GM18498 (cell line): ENCODE measurements around the gene ANKS1A.
A peak's percentile ranks its signal among the peaks of the same experiment; 100 is the strongest.
"Not testable (repeated sequence)": the region's sequence is repeated elsewhere in the genome, so short reads cannot be mapped to it uniquely, and the experiment has no call there.

Experiments
- ATAC-seq: cut with Tn5 transposase; IDR thresholded peaks from one replicate; pipeline ENCODE4 v1.9.1; 2021; ENCODE audit warnings: mild to moderate bottlenecking, moderate library complexity; ENCODE audit not compliant: unreplicated experiment

Gene ANKS1A

DNA sequence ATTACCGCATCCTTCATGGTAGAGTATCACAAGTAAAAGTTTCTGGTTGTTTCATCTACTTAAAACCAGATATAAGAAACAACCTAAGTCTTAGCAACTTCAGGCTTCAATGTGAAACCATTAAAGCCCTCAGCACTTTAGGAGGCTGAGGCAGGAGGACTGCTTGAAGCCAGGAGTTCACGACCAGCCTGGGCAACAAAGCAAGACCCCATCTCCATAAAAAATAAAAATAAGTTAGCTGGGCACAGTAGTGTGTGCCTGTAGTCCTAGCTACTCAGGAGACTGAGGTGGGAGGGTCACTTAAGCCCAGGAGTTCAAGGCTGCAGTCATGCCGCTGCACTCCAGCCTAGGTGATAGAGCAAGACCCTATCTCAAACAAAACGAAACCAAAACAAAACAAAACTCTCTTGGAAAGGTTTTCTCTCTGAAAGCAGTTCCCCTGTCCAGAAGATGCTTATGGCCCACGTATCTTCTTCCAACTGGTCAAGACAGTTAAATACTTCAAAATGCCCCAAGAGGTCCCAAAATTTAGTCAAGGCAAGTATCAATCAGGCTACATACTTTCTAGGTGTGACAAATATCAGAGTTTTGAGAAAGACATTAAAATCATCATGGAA, 11.1 kb upstream of the ANKS1A start:
- no peak for ATAC-seq

DNA sequence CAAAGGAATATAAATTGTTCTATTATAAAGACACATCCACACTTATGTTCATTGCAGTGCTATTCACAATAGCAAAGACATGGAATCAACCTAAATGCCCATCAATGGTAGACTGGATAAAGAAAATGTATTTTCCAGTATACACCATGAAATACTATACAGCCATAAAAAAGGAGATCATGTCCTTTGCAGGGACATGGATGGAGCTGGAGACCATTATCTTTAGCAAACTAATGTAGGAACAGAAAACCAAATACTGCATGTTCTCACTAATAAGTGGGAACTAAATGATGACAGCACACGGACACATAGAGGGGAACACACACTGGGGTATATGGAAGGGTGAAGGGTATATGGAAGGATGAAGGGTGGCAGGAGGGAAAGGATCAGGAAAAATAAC, 5.0 kb upstream of the ANKS1A start:
- ATAC-seq = not testable (repeated sequence)

DNA sequence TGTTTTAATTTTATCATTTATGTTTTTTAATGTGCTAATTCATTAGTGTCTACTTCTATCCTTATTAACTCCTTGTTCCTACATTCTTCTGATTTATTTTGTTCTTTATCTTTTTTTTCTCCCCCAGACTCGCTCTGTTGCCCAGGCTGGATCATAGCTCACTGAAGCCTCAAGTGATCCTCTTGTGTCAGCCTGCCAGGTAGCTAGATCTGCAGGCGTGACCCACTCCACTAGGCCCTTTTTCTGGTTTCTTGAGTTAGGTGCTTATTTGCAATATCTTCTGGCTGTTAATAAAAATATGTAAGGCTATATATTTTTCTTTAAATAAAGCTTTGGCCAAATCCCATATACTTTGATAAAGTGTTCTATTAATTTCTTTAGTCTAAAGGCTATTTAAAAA, 4.1 kb upstream of the ANKS1A start:
- no peak for ATAC-seq

DNA sequence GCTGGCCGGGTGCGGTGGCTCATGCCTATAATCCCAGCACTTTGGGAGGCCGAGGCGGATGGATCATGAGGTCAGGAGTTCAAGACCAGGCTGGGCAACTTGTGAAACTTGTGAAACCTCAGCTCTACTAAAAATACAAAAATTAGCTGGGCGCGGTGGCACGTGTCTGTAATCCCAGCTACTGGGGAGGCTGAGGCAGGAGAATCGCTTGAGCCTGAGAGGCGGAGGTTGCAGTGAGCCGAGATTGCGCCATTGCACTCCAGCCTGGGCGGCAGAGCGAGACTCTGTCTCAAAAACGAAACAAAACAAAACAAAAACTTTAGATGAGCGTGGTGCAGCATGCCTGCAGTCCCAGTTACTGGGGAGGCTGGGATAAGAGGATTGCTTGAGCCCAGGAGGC, 3.2 kb upstream of the ANKS1A start:
- not testable (repeated sequence) for ATAC-seq

DNA sequence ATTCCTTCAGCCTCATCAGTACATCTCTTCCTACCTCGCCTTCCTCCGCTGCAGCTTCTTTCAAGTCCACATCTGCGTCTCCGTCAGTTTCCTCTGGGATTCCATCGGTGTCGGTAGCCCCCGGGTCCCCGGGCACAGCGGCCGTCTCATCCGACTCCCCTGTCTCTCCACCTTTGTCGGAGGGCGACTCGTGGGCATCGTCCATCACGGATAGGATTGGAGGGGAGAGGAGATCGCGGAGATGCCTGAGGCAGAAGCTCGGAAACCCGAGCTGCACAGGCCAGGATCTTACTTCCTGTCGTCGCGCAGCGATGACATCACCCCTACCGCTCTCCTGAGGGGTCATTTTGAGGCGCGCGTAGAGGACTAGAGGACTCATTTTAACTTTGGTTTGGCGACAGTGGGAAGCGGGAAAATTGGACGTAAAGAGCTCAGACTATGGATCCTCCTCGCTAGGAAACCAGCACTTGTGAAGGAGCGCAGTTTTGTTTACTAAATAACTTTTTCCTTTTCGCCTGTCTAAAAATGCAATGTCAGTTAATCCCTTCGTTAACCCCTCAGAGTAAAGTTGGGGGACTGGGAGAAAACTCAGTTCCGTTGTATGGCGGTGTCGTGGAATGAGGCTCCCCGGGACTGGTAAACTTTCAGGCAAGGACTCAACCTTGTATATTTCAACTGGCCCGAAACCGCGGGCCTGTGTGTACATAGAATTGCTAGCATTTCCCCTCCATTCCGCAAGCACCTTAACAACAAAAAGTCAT, 1.1 kb upstream of the ANKS1A start, which contains the start of gene TAF11:
Gene TAF11, minus strand, starts transcription at position 290 of the 761 bp plus-strand sequence. Its CDS starts 85 bp downstream, at position 205.
- ATAC-seq = peak; percentile 80

DNA sequence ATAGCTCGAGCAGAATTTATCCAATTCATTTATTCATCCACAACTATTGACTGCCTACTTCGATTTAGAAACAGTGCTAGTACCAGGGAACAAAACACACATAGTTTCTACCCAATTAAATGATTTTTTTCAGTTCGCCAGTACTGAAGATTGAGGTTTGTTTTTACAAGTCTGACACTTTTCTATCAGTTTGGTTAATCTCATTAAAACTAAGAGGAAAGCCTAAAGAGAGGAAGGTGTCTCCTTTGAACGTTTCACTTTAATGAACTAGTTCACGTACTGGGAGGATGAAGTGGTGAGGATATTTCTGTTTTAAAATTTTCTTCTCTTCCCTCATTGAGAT, 570 bp upstream of the ANKS1A start:
- no peak for ATAC-seq

DNA sequence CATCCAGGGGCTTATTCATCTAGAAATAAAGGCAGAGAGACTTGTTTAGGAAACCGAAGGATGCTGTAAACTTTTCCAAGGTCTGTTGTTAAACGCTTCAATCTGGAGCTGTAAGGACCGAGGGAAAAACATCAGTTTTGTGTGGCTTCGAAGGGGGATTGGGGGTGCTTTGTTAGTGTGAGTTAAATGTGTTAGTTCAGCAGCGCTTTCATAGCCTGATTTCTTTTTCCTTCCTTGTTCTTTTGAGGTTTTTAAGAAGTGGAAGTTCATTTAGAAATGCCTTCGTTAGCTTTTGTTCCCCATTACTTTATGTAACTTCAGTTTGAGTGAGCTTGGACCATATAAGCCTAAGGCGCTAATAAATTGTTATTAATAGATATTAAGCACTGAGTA, 1.5 kb downstream of the ANKS1A start:
- no peak for ATAC-seq

DNA sequence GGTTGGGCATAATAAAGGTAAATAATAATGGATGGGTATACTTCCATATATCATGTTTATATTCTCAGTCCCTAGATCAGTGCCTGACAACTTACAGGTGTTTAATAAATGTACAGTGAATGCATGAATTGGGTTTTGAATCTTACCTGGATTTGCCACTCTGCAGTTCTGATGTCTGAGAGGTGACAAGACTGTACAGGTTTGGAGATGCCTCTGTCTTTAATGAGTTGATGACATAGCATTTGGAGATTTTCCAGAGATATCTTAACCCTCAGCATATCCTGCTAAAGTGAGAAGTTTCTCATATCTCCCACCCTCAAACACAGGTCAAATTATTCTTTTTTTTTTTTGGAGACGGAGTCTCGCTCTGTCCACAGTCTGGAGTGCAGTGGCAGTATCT, 2.2 kb downstream of the ANKS1A start:
- ATAC-seq = no peak

DNA sequence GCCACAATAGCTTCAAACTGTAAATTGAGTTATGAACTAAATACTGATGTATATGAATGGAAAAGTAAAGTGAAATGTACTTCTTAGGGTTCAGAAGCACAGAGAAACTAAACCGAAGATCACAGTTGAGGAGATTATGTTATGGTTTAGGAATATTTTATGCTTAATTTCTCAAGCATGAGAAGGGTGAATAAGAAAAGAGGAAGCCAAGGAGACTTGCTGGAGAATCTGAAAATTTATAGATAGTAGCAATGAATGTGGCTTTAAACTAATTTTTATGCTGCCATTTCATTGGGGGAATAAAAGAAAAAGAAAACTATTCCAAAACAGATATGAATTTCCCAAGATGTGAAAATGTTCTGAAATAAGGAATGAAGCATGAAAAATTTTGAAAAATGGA, 5.6 kb downstream of the ANKS1A start:
- no peak for ATAC-seq

DNA sequence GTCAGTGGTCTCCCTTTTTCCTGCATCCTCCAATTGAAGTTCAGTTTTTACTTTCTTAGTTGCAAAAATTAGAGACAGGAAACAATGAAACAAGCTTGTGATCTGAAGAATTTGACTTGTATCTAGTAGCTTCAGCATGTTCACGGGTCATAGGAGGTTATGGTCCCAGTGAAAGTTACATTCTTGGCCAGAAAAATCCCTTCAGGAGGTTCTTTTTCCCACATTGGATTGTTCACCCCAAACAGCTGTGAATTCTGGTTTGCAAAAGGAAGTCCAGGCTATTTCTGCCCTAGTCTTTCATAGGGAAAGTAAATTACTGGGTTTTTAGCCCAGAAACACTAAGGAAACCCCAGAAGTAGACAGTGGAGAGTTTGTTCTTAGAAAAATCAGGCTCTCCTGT, 8.1 kb downstream of the ANKS1A start:
- no peak for ATAC-seq

DNA sequence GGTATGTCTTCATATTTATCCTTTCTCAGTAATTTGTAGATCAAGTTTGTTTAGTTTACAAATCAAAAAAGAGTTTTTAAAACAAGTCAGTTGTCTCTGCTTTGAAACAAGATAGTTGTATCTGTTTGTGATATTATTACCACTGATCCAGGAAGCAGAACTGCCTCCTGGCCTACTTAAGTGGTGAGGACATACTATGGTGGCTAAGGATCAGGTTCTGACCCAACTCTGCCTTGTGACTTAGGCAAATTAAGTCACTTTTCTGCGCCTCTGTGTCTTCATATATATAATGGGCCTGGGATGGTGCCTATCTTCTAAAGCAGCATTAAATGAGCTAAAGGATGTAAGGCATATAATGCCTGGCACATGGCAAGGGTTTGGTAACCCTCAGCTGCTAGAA, 8.7 kb downstream of the ANKS1A start:
- ATAC-seq = no peak

DNA sequence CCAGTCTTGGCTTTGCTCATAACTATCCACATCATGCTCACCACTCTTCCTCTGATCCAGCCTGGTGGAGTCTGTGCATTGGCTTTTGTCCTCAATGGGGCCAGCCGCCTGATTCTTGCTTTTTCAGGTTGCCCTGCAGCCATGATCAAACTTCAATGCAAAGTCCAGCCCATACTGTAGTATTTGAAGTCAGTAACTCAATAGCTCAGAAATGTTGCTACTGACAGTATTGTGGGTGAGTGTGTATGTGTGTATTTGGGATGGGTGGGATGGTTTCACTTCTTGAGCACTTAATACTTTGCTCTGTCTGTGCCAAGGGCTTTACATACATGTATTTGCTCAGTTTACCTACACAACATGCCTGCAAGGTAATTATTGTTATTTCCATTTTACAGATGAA, 10.7 kb downstream of the ANKS1A start:
- ATAC-seq = not testable (repeated sequence)

DNA sequence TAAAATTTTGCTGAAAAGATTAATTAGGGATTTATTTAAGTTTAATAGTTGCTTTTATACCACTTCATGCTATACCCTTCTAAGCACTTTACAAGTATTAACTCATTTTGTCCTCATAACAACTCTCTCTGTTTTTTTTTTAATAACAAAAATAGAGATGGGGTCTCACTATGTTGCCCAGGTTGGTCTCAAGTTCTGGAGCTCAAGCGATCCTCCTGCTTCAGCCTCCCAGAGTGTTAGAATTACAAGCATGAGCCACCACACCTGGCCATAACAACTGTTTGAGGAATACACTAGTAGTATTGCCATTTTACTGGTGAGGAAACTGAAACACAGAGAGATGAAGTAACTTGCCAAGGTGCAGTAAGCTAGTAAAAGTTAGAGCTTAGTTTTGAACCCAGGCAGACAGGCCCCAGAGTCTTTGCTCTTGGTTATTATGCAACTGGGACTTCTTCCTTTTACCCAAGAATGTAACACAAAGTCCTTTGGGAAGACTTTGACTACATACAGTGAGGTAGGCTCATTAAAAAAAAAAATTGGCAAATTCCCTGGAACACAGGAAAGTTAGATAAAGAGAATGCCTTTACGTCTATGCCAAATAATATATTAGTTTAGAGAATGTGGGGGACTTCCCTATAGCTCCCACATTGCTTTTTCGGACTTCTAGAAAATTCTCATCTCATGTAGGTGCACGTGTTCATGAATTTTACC, 11.4 kb downstream of the ANKS1A start:
- no peak for ATAC-seq

DNA sequence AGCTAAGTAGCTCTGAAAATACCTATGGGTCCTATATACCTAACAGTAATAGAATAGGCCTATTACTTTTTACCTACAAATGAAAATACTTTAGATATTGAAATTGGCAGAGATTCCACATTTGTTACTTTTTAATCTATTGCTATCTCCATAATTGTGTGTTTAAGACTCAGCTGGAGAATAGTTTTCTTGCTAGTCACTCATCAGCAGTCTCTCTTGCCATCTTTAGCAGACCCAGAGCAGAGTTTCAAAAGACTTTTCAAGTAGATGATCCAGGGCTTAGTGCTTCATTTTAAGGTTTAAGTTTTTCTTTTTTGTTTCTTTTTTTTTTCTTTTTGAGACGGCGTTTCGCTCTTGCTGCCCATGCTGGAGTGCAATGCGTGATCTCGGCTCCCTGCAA, 12.9 kb downstream of the ANKS1A start:
- ATAC-seq = no peak

DNA sequence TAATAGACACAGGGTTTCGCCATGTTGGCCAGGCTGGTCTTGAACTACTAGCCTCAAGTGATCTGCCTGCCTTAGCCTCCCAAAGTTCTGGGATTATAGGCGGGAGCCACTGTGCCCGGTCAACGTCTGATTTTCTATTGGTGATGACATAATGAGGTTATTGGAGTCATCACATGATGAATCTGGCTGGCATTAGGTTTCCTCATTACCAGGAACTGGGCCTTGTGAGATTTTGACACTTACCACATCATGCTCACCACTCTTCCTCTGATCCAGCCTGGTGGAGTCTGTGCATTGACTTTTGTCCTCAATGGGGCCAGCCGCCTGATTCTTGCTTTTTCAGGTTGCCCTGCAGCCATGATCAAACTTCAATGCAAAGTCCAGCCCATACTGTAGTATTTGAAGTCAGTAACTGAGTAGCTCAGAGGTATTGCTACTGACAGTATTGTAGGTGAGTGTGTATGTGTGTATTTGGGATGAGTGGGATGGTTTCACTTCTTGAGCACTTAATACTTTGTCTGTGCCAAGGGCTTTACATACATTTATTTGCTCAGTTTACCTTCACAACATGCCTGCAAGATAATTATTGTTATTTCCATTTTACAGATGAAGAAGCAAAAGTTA, 16.0 kb downstream of the ANKS1A start:
- no peak for ATAC-seq

DNA sequence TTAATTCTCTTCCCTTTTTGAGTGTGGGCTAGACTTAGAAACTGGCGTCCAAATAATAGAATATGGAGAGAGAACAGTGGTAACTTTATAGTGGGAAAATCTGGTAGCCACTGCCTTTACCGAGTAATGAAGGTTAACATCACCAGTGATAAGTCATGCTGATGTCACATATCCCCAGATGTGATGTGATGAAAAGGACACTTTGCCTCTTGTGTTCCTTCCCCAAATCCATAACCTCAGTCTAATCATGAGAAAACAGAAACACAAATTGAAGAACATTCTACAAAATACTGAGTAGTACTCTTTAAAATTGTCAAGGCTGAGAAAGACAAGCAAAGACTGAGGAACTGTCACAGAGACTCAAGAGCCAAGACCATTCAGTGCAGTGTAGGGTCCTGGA, 17.8 kb downstream of the ANKS1A start:
- ATAC-seq = no peak

DNA sequence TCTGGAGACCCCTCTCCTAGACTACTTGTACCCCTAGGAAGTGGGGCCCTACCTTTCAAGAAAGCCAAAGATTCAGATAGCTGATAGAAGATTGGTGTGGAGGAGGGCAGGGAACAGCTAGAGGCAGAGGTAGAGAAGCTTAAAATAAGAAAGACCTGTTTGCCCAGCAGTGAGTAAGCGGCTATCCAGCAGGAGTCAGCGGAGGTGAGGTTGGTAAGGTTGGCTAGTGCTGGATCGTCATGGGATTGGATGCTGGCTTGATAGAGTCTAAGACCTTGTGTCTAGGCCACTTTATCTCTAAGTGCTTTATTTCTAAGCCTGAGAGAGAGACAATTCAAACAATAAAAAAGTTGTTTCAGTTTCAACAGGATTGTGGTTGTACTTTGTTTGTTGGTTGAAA, 19.1 kb downstream of the ANKS1A start:
- no peak for ATAC-seq

DNA sequence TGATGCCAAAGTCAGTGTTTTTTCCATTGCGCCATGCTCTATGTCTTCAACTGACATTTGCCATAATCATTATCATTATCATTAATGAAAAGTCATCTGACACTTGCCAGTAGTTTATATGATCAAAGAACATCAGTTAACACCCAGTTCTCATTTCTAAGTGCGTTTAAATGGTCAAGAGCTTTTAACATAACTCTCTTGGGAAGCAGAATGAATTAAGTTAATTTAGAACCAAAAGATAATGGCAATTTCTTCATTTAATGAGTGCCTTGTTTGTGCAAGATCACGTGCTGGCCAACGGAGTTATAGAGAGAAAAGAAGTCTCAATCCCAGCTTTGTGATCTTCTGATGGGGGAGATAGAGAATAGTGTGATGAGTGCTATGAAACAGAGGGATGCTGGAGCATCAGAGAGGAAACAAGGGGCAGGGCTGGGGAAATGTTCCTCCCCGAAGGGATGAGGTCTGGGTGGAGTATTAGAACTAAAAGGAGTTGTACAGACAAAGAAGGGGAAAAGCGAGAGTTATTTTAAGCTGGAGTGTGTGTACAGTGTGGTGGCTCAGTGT, 20.3 kb downstream of the ANKS1A start:
- ATAC-seq = no peak

DNA sequence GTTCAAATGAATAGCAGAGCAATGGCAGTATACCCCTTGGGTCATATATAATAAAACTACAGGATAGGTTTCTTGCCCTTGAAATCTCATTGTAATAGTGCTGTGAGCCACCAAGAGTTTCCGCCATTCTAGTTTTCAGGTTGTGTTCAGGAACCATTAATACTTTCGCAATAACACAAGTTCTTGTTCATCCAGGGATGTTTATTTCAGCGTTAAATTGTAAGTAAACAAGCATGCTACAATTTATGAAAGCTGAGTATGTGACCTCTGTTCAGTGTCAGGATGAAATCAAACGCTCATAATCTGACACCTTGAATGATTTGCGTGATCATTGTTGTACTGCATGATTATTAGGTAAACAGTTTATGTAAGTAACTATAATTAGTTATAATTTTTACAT, 22.8 kb downstream of the ANKS1A start:
- no peak for ATAC-seq

DNA sequence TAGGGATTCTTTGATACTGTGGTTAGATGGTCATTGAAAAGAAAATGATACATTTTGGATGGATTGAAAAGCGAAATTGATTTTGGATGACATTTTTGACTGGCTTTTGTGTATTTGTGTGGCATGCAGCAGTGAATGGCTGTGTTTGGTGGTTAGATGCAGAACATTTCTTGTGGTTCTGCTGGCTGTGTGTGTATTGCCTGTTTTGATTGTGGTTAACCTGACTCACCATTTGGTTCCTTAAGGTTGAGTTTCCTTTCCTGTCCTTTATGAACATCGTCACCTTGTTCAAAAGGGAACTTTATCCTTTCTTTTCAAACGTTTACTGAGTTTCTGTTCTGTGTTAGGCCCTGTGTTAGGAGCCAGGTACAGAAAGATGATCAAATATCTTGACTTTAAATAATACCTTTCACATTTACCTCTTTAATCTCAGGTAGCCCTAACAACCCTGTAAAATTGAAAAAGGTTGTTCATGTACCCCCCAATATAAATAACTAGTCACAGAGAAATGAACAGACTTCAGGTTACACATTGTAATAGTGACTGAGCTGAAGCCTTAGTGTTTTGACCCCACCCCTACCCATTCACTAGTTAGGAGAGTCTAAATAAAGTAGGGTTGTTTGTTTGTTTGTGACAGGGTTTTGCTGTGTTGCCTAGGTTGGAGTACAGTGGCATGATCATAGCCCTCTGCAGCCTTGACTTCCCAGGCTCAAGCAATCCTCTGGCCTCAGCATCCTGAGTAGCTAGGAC, 23.8 kb downstream of the ANKS1A start:
- peak; percentile 83 for ATAC-seq

DNA sequence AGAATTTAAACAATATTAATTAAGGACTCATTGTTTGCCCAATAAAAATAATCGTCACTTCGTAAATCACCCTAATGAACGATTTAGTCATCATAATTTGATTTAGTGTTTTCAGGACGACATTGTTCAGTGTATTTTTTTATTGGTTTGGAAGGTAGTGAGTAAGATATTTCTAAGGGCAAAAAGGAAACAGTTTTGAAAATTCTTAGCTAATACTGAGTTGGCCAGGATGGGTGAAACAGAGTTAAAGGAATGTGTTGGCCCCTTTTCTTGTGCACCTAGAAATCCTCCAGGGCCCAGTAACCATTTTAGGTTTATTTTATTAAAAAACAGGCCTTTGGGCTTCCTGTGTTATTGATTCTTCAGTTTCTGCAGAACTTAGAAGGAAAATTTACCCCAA, 25.3 kb downstream of the ANKS1A start:
- ATAC-seq = no peak
